Measurements from ENCODE around the gene RNFT1.

The RNFT1 gene

DNA sequence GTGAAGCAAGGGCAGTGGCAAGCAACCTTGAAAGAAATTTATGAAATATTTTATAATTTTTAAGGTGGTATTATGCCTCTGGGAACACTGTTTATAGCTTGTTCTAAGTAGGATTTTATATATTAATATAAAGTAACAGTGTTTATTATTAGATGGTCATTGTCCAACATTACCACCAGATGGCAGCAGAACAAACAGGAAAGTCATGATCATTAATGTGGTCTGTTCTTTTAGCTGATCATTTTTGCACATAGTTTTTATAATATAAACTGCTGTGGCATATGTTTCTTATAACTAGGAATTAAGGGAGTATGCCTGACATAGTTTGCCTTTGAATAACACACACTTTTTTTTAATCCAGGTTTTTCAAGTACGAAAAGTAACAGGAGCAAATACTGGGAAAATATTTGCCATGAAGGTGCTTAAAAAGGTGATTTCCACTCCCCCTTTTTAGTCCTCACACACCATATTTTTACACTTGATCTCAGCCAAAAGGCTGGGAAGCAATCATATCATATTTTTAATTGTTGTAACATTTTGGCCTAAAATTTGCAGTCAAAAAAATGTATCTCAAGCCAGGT, 50.2 kb downstream of the RNFT1 start:
- no peak for TF ChIP-seq REST (IDR thresholded peaks at IDR 0.05; ENCODE audit: insufficient read depth in 1 of 2, low read depth in 2 of 2, low read length in 2 of 2)
- TF ChIP-seq FOXP2 (optimal IDR thresholded peaks at IDR 0.05; ENCODE audit: borderline replicate concordance, extremely low read depth, extremely low read length, insufficient read depth), result no peak
- TF ChIP-seq TAF1 (IDR thresholded peaks at IDR 0.05; ENCODE audit: borderline replicate concordance, insufficient read depth, low read length), result no peak
- TF ChIP-seq SIN3A (IDR thresholded peaks at IDR 0.05; ENCODE audit: borderline replicate concordance, insufficient read depth, low read length), result no peak
- TF ChIP-seq POLR2AphosphoS5 (IDR thresholded peaks at IDR 0.05; ENCODE audit: low read depth, low read length), result no peak

DNA sequence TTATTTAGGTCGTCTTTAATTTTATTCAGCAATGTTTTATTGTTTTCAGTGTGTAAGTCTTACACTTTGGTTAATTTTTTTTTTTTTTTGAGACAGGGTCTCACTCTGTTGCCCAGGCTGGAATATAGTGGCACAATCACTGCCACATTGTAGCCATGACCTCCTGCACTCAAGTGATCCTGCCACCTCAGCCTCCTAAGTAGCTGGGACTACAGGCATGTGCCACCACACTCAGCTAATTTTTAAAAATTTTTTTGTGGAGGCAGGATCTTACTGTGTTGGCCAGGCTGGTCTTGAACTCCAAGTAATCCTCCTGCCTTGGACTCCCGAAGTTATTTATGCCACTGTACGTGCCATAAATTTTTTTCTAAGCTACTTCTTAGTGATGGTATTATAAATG, 57.1 kb downstream of the RNFT1 start:
- TF ChIP-seq REST (IDR thresholded peaks at IDR 0.05; ENCODE audit: insufficient read depth in 1 of 2, low read depth in 2 of 2, low read length in 2 of 2) (no peak), TAF1 (IDR thresholded peaks at IDR 0.05; ENCODE audit: borderline replicate concordance, insufficient read depth, low read length) (no peak), SIN3A (IDR thresholded peaks at IDR 0.05; ENCODE audit: borderline replicate concordance, insufficient read depth, low read length) (no peak), FOXP2 (optimal IDR thresholded peaks at IDR 0.05; ENCODE audit: borderline replicate concordance, extremely low read depth, extremely low read length, insufficient read depth) (no peak), POLR2AphosphoS5 (IDR thresholded peaks at IDR 0.05; ENCODE audit: low read depth, low read length) (no peak)

DNA sequence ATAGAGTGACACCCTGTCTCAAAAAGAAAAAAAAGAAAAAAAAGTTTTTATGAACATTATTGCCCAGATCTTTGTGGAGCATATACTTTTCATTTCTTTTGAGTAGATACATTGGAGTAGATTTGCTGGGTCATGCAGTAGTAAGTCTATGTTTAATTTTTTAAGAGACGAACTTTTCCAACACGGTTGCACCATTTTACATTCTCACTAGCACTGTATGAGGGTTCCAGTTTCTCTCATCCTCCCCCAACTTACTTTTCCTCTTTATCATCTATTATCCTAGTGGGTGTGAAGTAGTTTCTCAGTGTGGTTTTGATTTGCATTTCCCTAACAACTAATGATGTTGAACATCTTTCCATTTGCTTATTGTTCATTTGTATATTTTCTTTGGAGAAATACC, 61.1 kb downstream of the RNFT1 start:
- no peak for TF ChIP-seq REST (IDR thresholded peaks at IDR 0.05; ENCODE audit: insufficient read depth in 1 of 2, low read depth in 2 of 2, low read length in 2 of 2)
- TF ChIP-seq TAF1 (IDR thresholded peaks at IDR 0.05; ENCODE audit: borderline replicate concordance, insufficient read depth, low read length), result no peak
- no peak for TF ChIP-seq SIN3A (IDR thresholded peaks at IDR 0.05; ENCODE audit: borderline replicate concordance, insufficient read depth, low read length)
- no peak for TF ChIP-seq POLR2AphosphoS5 (IDR thresholded peaks at IDR 0.05; ENCODE audit: low read depth, low read length)
- no peak for TF ChIP-seq FOXP2 (optimal IDR thresholded peaks at IDR 0.05; ENCODE audit: borderline replicate concordance, extremely low read depth, extremely low read length, insufficient read depth)

Measured in PFSK-1 (cell line).